ENCODE measurements around the gene AMN1.
"Not testable (repeated sequence)": the region's sequence is repeated elsewhere in the genome, so short reads cannot be mapped to it uniquely, and the experiment has no call there.

AMN1 gene

GRCh38 chr12:31722580-31722979 lies 6.2 kb downstream of the AMN1 start:
- no peaks in the 10 kb centered on the region for H3K9me3 ChIP-seq (ENCODE audit: control insufficient read depth, insufficient read depth, low read depth, low read length)
- ChIA-PET CTCF (no interaction called here), POLR2A (no interaction called here)
- no peaks in the 10 kb centered on the region for H3K4me1 ChIP-seq (ENCODE audit: control insufficient read depth, insufficient read depth, low read length)
- no peaks in the 10 kb centered on the region for H3K36me3 ChIP-seq (ENCODE audit: control insufficient read depth in 2 of 2, insufficient read depth in 1 of 2, low read length in 2 of 2)
- H3K27ac ChIP-seq (ENCODE audit: extremely low read depth, low read depth, low read length): no peak overlapping the region
- no peak overlapping the region for H3K4me3 ChIP-seq (ENCODE audit: low read depth, low read length)
- TF ChIP-seq ZNF571 (tag by site-specific recombination; IDR thresholded peaks at IDR 0.05) (no peak), ZNF830 (tag by site-specific recombination; IDR thresholded peaks at IDR 0.05; ENCODE audit: low read depth) (no peak)

DNA sequence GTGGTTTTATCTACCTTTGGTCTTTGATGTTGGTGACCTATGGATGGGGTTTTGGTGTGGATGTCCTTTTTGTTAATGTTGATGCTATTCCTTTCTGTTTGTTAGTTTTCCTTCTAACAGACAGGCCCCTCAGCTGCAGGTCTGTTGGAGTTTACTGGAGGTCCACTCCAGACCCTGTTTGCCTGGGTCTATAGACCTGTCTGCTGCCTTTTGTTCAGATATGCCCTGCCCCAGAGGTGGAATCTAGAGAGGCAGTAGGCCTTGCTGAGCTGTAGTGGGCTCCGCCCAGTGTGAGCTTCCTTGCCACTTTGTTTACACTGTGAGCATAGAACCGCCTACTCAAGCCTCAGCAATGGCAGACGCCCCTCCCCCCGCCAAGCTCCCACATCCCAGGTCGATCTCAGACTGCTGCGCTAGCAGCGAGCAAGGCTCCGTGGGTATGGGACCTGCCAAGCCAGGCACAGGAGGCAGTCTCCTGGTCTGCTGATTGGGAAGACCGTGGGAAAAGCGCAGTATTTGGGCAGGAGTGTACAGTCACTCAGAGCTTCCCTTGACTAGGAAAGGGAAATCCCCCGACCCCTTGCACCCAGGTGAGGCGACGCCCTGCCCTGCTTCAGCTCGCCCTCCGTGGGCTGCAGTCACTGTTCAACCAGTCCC lies 10.2 kb downstream of the AMN1 start:
- H3K4me1 ChIP-seq (ENCODE audit: control insufficient read depth, insufficient read depth, low read length); H3K4me3 ChIP-seq (ENCODE audit: low read depth, low read length); H3K36me3 ChIP-seq (ENCODE audit: control insufficient read depth in 2 of 2, insufficient read depth in 1 of 2, low read length in 2 of 2); H3K27ac ChIP-seq (ENCODE audit: extremely low read depth, low read depth, low read length); H3K9me3 ChIP-seq (ENCODE audit: control insufficient read depth, insufficient read depth, low read depth, low read length); POLR2A ChIA-PET: not testable (repeated sequence)
- CTCF ChIA-PET: interaction anchor here (0.6 to 0.9 kb wide), 2 partner anchors 73 to 592 kb away, joined by 3 to 6 read pairs; no protein-coding TSS in a partner anchor
- TF ChIP-seq EGR2 (tag by site-specific recombination; IDR thresholded peaks at IDR 0.05; ENCODE audit: low read depth): 0 out of 2 replicates have a peak, but pooled peaks have one; percentile 14

GRCh38 chr12:31716998-31717397 lies 11.8 kb downstream of the AMN1 start:
- H3K36me3 ChIP-seq (ENCODE audit: control insufficient read depth in 2 of 2, insufficient read depth in 1 of 2, low read length in 2 of 2); H3K27ac ChIP-seq (ENCODE audit: extremely low read depth, low read depth, low read length); H3K4me1 ChIP-seq (ENCODE audit: control insufficient read depth, insufficient read depth, low read length); H3K4me3 ChIP-seq (ENCODE audit: low read depth, low read length); POLR2A ChIA-PET; CTCF ChIA-PET; H3K9me3 ChIP-seq (ENCODE audit: control insufficient read depth, insufficient read depth, low read depth, low read length): not testable (repeated sequence)

GRCh38 chr12:31715283-31715825 lies 13.5 kb downstream of the AMN1 start:
- no peaks in the 10 kb centered on the region for H3K4me1 ChIP-seq (ENCODE audit: control insufficient read depth, insufficient read depth, low read length)
- TF ChIP-seq ZNF600 (tag by site-specific recombination; IDR thresholded peaks at IDR 0.05) (no peak), PRDM1 (tag by site-specific recombination; IDR thresholded peaks at IDR 0.05) (peak; percentile 50)
- no peak overlapping the region for H3K27ac ChIP-seq (ENCODE audit: extremely low read depth, low read depth, low read length)
- H3K4me3 ChIP-seq (ENCODE audit: low read depth, low read length): no peak overlapping the region
- ChIA-PET POLR2A (no interaction called here), CTCF (interaction anchor here (0.6 kb wide), 1 partner anchor 483 kb away, joined by 4 read pairs; no protein-coding TSS in a partner anchor)
- no peaks in the 10 kb centered on the region for H3K9me3 ChIP-seq (ENCODE audit: control insufficient read depth, insufficient read depth, low read depth, low read length)
- no peaks in the 10 kb centered on the region for H3K36me3 ChIP-seq (ENCODE audit: control insufficient read depth in 2 of 2, insufficient read depth in 1 of 2, low read length in 2 of 2)

DNA sequence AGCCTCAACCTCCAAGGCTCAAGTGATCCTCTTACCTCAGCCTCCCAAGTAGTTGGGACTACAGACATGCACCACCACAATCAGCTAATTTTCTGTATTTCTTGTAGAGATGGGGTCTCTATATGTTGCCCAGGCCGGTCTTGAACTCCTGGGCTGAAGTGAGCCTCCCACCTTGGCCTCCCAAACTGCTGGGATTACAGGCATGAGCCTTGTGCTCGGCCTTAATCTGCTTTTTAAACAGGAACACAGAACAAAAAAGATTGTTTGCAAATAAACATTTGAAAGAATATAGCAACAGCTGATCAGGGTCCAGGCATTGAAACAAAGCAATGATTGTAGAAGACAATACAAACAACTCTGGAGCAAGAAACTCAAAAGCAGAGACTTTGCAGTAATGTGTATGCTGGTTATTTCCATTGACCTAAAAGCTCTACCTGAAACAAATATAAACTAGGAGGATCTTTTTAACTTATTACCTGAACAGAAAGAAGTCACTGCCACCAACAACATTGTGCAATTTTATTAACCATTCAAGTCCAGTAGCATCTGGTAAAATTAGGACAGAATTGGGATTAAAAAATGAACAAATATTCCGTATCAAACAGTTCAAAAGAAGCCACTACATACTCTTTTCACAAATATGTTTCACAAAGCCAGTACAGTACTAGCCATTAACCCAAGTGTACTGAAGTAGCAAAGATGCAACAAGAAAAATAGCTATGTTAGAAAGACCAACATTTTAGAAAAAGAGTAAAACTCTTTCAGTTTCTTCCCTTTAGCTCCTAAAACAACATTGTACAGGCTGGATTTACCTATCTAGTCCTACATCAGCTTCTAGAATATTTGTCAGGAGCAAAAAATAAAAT lies 14.2 kb downstream of the AMN1 start:
- H3K4me3 ChIP-seq (ENCODE audit: low read depth, low read length): no peak overlapping the region
- H3K9me3 ChIP-seq (ENCODE audit: control insufficient read depth, insufficient read depth, low read depth, low read length): no peaks in the 10 kb centered on the region
- no peaks in the 10 kb centered on the region for H3K36me3 ChIP-seq (ENCODE audit: control insufficient read depth in 2 of 2, insufficient read depth in 1 of 2, low read length in 2 of 2)
- POLR2A ChIA-PET: no interaction called here
- TF ChIP-seq AEBP2 (tag by site-specific recombination; IDR thresholded peaks at IDR 0.05; ENCODE audit: borderline replicate concordance) (no peak), ZNF121 (tag by site-specific recombination; IDR thresholded peaks at IDR 0.05) (0 out of 2 replicates have a peak, but pooled peaks have one; percentile 13)
- H3K4me1 ChIP-seq (ENCODE audit: control insufficient read depth, insufficient read depth, low read length): no peaks in the 10 kb centered on the region
- H3K27ac ChIP-seq (ENCODE audit: extremely low read depth, low read depth, low read length): no peak overlapping the region
- CTCF ChIA-PET: interaction anchor here (0.5 to 0.6 kb wide), 2 partner anchors 185 to 367 kb away, joined by 3 to 4 read pairs; no protein-coding TSS in a partner anchor
